Hepatocyte (in vitro differentiated cells): Measurements from ENCODE around the gene KIAA0825.

Experiments
- EZH2phosphoT487 ChIP-seq: fragments of 200-600 bp; sonication (generic); IDR thresholded peaks from one replicate; pipeline ENCODE4 v1.6.1; 2018; ENCODE audit warnings: antibody characterized with exemption, mild to moderate bottlenecking, low read depth, moderate library complexity; ENCODE audit not compliant: unreplicated experiment, severe bottlenecking
- TF ChIP-seq, protein P1 (sequence below): fragments of 200-600 bp; sonication (generic); IDR thresholded peaks from 2 replicates; pipeline ENCODE4 v1.5.1; 2016; ENCODE audit warnings: antibody characterized with exemption, mild to moderate bottlenecking; ENCODE audit not compliant: poor library complexity

DNA sequence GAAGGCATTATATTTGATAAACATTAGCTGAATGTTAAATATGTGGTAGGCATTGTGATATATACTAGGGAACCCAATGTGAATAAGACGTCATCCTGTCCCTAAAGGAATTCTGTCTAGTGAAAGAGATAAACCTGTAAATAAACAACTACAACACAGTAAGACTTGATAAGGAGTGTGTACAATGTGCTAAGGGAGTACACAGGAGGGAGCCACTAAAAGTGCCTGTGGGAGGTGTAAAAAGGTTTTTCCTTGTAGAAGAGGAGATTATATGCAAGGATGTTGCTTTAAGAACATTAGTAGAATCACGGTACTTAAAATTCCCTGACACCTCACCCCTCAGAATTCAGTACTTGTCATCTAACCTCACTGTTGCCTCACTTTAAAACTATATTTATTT, 91.7 kb downstream of the KIAA0825 start:
- TF ChIP-seq, protein P1, sequence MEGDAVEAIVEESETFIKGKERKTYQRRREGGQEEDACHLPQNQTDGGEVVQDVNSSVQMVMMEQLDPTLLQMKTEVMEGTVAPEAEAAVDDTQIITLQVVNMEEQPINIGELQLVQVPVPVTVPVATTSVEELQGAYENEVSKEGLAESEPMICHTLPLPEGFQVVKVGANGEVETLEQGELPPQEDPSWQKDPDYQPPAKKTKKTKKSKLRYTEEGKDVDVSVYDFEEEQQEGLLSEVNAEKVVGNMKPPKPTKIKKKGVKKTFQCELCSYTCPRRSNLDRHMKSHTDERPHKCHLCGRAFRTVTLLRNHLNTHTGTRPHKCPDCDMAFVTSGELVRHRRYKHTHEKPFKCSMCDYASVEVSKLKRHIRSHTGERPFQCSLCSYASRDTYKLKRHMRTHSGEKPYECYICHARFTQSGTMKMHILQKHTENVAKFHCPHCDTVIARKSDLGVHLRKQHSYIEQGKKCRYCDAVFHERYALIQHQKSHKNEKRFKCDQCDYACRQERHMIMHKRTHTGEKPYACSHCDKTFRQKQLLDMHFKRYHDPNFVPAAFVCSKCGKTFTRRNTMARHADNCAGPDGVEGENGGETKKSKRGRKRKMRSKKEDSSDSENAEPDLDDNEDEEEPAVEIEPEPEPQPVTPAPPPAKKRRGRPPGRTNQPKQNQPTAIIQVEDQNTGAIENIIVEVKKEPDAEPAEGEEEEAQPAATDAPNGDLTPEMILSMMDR = no peak
- TF ChIP-seq EZH2phosphoT487 = no peak
